ENCODE measurements around the gene PLA2G2C. TPM values are rescaled to one million over a fixed set of nuclear protein-coding genes. Genes with fewer than 3 reads are reported as not detected.
A peak's percentile ranks its signal among the peaks of the same experiment; 100 is the strongest.

The PLA2G2C gene
- total and polyA plus RNA-seq, 7 donors, result not detected

DNA sequence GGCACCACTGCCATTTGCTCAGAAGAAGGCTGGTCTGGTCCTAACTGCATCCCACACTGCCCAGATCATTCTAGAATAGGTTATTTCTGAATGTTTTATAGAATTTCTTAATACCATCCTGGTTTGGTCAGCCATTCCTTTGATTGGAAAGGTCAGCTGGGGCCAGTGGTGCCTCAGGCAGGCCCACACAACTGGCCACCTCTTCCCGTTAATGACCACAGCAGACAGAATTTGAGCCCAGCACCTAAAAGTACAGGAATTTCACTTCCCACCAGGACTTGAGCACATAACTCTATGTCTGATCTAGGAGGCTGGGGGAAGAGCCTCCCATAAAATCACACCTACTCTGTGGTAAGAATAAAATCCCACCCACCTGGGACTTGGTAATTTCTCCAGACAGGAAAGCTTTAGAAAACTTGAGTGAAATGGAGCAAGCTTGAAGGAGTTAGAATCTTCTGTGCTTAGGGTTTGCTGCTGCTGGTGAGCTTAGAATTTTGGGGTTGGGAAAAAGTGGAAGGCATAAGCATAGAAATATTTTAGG, 6.6 kb upstream of the PLA2G2C start:
- H3K27ac ChIP-seq, result no peak overlapping the region
- TF ChIP-seq, protein P1, sequence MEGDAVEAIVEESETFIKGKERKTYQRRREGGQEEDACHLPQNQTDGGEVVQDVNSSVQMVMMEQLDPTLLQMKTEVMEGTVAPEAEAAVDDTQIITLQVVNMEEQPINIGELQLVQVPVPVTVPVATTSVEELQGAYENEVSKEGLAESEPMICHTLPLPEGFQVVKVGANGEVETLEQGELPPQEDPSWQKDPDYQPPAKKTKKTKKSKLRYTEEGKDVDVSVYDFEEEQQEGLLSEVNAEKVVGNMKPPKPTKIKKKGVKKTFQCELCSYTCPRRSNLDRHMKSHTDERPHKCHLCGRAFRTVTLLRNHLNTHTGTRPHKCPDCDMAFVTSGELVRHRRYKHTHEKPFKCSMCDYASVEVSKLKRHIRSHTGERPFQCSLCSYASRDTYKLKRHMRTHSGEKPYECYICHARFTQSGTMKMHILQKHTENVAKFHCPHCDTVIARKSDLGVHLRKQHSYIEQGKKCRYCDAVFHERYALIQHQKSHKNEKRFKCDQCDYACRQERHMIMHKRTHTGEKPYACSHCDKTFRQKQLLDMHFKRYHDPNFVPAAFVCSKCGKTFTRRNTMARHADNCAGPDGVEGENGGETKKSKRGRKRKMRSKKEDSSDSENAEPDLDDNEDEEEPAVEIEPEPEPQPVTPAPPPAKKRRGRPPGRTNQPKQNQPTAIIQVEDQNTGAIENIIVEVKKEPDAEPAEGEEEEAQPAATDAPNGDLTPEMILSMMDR (IDR thresholded peaks at IDR 0.05), result no peak
- no peak for ATAC-seq
- H3K9me3 ChIP-seq, result no peaks in the 10 kb centered on the region
- H3K27me3 ChIP-seq (ENCODE audit: insufficient read depth in 3 of 3, low read length in 2 of 3), result peaks cover 0 to 14% (median 4%) of the 10 kb centered on the region in 3 donors
- 50 to 95% (median 81%) methylated on average over 1 of the region's 1 CpG for WGBS, 3 donors
- no peak overlapping the region for H3K4me3 ChIP-seq
- intact Hi-C loops (cut with DNase I), result loop anchor here in 1 of 2 donors (5.0 kb wide), 1 partner anchor 216 kb away; the partner anchor contains the start of gene PLA2G2A
- DNase-seq, result no peak
- H3K4me1 ChIP-seq, result peaks cover 4% of the 10 kb centered on the region
- no peaks in the 10 kb centered on the region for H3K36me3 ChIP-seq (ENCODE audit: insufficient read depth in 1 of 2, low read depth in 1 of 2)

- Histone ChIP-seq H3K36me3 (ENCODE audit: insufficient read depth in 1 of 2, low read depth in 1 of 2) (no peaks in the 10 kb centered on the region), H3K27me3 (ENCODE audit: insufficient read depth in 3 of 3, low read length in 2 of 3) (peaks cover 0 to 19% (median 4%) of the 10 kb centered on the region in 3 donors), H3K9me3 (no peaks in the 10 kb centered on the region), H3K4me3 (no peak overlapping the region), H3K27ac (no peak overlapping the region), H3K4me1 (peaks cover 4% of the 10 kb centered on the region)
- WGBS, 3 donors, result 44 to 51% (median 46%) methylated on average over 5 of the region's 5 CpGs
- ATAC-seq, result peak in 1 of 4 donors; percentile 38
- intact Hi-C loops (cut with DNase I), result loop anchor here in 1 of 2 donors (5.0 kb wide), 1 partner anchor 215 kb away; the partner anchor contains the start of gene PLA2G2A
- TF ChIP-seq, protein P1 (IDR thresholded peaks at IDR 0.05), result no peak
- no peak for DNase-seq
Observed at GRCh38 chr1:20192364-20192763, 6.0 kb upstream of the PLA2G2C start.

GRCh38 chr1:20191266-20191825, 5.0 kb upstream of the PLA2G2C start:
- no peaks in the 10 kb centered on the region for H3K36me3 ChIP-seq (ENCODE audit: insufficient read depth in 1 of 2, low read depth in 1 of 2)

GRCh38 chr1:20190256-20191160, 4.2 kb upstream of the PLA2G2C start:
- H3K4me3 ChIP-seq, result no peak overlapping the region
- TF ChIP-seq, protein P1 (IDR thresholded peaks at IDR 0.05), result no peak
- H3K27me3 ChIP-seq (ENCODE audit: insufficient read depth in 3 of 3, low read length in 2 of 3), result peaks cover 0 to 35% (median 4%) of the 10 kb centered on the region in 3 donors
- no peaks in the 10 kb centered on the region for H3K9me3 ChIP-seq
- DNase-seq, result no peak
- no peak for ATAC-seq
- no peak overlapping the region for H3K27ac ChIP-seq
- WGBS, 3 donors, result 73 to 86% (median 76%) methylated on average over 19 of the region's 19 CpGs
- H3K4me1 ChIP-seq, result peaks cover 4% of the 10 kb centered on the region
- H3K36me3 ChIP-seq (ENCODE audit: insufficient read depth in 1 of 2, low read depth in 1 of 2), result no peaks in the 10 kb centered on the region
- intact Hi-C loops (cut with DNase I), result loop anchor here in 1 of 2 donors (5.0 kb wide), 1 partner anchor 213 kb away; the partner anchor contains the start of gene PLA2G2A

More at GRCh38 chr1:20191266-20191825, 5.0 kb upstream of the PLA2G2C start:
- Histone ChIP-seq H3K4me1 (peaks cover 4% of the 10 kb centered on the region), H3K9me3 (no peaks in the 10 kb centered on the region), H3K4me3 (no peak overlapping the region), H3K27ac (no peak overlapping the region), H3K27me3 (ENCODE audit: insufficient read depth in 3 of 3, low read length in 2 of 3) (peaks cover 0 to 26% (median 4%) of the 10 kb centered on the region in 3 donors)
- intact Hi-C loops (cut with DNase I), result loop anchor here in 1 of 2 donors (5.0 kb wide), 1 partner anchor 214 kb away; the partner anchor contains the start of gene PLA2G2A
- ATAC-seq (no peak), DNase-seq (no peak)
- WGBS, 3 donors, result 60 to 61% (median 60%) methylated on average over 12 of the region's 12 CpGs
- TF ChIP-seq, protein P1 (IDR thresholded peaks at IDR 0.05), result no peak
